Loucy (cell line): ENCODE data around the gene DGCR8.

Source experiments
- H2AFZ ChIP-seq: fragments of 200-600 bp; sonication (generic); 2 replicates; pipeline ENCODE4 v1.6.0; 2016; ENCODE audit warnings: antibody characterized with exemption, mild to moderate bottlenecking, low read length, moderate library complexity
- H3F3A ChIP-seq: fragments of 200-600 bp; 2 replicates; pipeline ENCODE4 v1.6.0; 2016; ENCODE audit warnings: antibody characterized with exemption, low read depth, mild to moderate bottlenecking
- H3K27me3 ChIP-seq: fragments of 200-600 bp; sonication (generic); 2 replicates; pipeline ENCODE4 v1.6.1; 2014; ENCODE audit warnings: low read length, mild to moderate bottlenecking; ENCODE audit not compliant: insufficient read depth, poor library complexity, severe bottlenecking
- H3K36me3 ChIP-seq: fragments of 200-600 bp; sonication (generic); 2 replicates; pipeline ENCODE4 v1.6.1; 2016; ENCODE audit warnings: low read length; ENCODE audit not compliant: insufficient read depth
- H3K4me1 ChIP-seq: fragments of 200-600 bp; sonication (generic); 2 replicates; pipeline ENCODE4 v1.5.1; 2014; ENCODE audit warnings: low read length, mild to moderate bottlenecking; ENCODE audit not compliant: insufficient read depth, poor library complexity, severe bottlenecking
- H3K4me2 ChIP-seq: fragments of 200-600 bp; sonication (generic); 2 replicates; pipeline ENCODE4 v1.6.0; 2014; ENCODE audit warnings: antibody characterized with exemption, low read length, low read depth, mild to moderate bottlenecking; ENCODE audit not compliant: poor library complexity, severe bottlenecking
- H3K4me3 ChIP-seq: fragments of 200-600 bp; sonication (generic); 2 replicates; pipeline ENCODE4 v1.5.1; 2014; ENCODE audit warnings: low read length, mild to moderate bottlenecking, mixed read lengths; ENCODE audit not compliant: poor library complexity, severe bottlenecking
- H3K79me2 ChIP-seq: fragments of 200-600 bp; sonication (generic); 2 replicates; pipeline ENCODE4 v1.6.1; 2014; ENCODE audit warnings: low read length; ENCODE audit not compliant: insufficient read depth
- H3K9ac ChIP-seq: fragments of 200-600 bp; sonication (generic); 2 replicates; pipeline ENCODE4 v1.6.0; 2014; ENCODE audit warnings: mild to moderate bottlenecking, low read depth, low read length, moderate library complexity; ENCODE audit not compliant: poor library complexity, severe bottlenecking
- H3K9me2 ChIP-seq: fragments of 200-600 bp; sonication (generic); replicated peaks from 2 replicates; pipeline ENCODE4 v1.6.1; 2016; ENCODE audit warnings: low read depth, low read length, mixed read lengths
- H3K9me3 ChIP-seq: fragments of 200-600 bp; sonication (generic); 2 replicates; pipeline ENCODE4 v1.6.1; 2014; ENCODE audit warnings: mild to moderate bottlenecking, antibody characterized with exemption, low read length, low read depth; ENCODE audit not compliant: insufficient read depth
- H4K20me1 ChIP-seq: fragments of 200-600 bp; sonication (generic); 2 replicates; pipeline ENCODE4 v1.6.0; 2014; ENCODE audit warnings: antibody characterized with exemption, low read length, mild to moderate bottlenecking; ENCODE audit not compliant: insufficient read depth, poor library complexity, severe bottlenecking
- CTCF ChIP-seq: fragments of 200-600 bp; sonication (generic); conservative IDR thresholded peaks from 2 replicates; pipeline ENCODE4 v1.5.1; 2014; ENCODE audit warnings: mild to moderate bottlenecking, antibody characterized with exemption, low read length
- EZH2phosphoT487 ChIP-seq: fragments of 200-600 bp; IDR thresholded peaks from 2 replicates; pipeline ENCODE4 v1.6.1; 2018; ENCODE audit warnings: antibody characterized with exemption, mild to moderate bottlenecking, moderate library complexity, borderline replicate concordance

The DGCR8 gene

DNA sequence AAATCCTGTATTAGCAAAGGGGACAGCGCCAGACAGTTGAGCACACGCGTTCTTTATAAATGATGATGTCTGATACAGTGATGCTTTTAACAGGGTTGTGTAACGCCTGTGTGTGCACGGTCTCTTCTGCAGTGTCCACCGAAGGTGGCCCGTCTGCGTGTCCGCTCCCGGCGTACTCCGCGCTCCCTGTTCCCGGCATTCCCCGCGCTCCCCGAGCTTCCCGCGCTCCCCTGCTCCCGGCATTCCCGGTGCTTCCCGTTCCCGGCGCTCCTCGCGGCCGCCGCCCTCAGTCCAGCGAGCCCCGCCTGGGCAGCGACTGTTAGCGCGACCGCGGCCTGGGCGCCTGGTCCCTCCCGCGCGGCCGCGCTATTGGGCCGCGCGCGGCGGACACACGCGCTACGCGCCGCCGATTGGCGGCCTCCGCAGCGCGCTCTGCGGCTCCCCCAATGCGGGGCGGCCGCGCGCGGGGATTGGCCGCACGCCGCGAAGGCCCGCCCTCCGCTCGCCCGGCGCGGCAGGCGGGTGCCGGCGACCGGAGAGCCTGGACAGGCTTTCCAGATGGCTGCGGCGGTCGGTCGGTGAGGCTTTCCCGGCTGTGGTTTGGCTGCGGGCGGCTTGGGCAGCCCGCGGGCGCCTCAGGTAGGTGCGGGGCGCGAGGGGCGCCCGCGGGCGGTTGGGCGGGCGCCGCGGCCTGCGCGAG lies at the start of gene DGCR8:
TSS of gene DGCR8 (plus strand) at position 497 of the 700 bp plus-strand sequence. CDS start 5,723 bp downstream, outside the sequence.
- TF ChIP-seq EZH2phosphoT487 (no peak), CTCF (no peak)
- H3K4me1 ChIP-seq, result peaks cover 35% of the 10 kb centered on the region

DNA sequence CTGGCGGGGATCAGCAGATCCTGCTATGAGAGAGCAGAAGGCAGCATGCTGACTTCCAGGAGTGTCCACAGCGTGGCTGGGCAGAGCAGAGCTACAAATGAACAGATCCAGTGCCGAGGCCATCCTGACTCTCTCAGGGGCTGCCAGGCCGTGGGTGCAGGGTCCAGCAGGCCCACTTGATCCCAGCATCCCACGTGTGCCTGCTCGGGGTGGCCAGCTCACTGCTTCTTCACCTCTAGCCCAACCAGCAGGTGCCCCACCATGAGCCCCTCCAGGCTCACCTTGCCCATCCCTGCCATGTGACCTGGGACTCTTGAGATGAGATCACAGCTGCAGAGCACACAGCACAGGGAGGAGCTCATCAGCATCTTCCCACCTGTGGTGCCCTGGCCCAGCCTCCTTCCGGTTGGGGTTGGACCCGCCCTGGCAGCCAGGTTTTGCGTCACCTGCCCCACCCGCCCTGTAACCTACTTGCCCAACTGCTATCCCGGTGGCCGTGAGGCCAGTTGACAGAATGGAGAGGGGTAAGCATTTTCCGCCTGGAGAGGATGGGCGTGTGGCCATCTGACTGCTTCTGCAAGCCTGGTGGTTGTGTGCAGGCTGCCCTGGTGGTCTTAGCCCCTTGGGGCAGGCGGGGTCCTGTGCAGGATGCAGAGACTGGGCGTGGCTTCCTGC lies 48.2 kb upstream of the DGCR8 start:
- Histone ChIP-seq H3K4me3 (no peak overlapping the region), H3K27me3 (no peaks in the 10 kb centered on the region), H3K4me2 (no peak overlapping the region), H3K36me3 (no peaks in the 10 kb centered on the region), H3K9me2 (no peaks in the 10 kb centered on the region), H3K9ac (no peak overlapping the region), H4K20me1 (no peaks in the 10 kb centered on the region), H3K9me3 (no peaks in the 10 kb centered on the region), H3K4me1 (peaks cover 8% of the 10 kb centered on the region), H3F3A (no peaks in the 10 kb centered on the region), H2AFZ (no peak overlapping the region), H3K79me2 (no peaks in the 10 kb centered on the region)
- TF ChIP-seq CTCF (no peak), EZH2phosphoT487 (no peak)

More for the DNA sequence above, at the start of gene DGCR8:
- H2AFZ ChIP-seq, result peak within 1 kb of the TSS; percentile 80
- H3F3A ChIP-seq, result peaks cover 5% of the 10 kb centered on the region
- H3K27me3 ChIP-seq, result peaks cover 6% of the 10 kb centered on the region
- H3K9me2 ChIP-seq, result no peaks in the 10 kb centered on the region
- peaks cover 54% of the 10 kb centered on the region for H3K79me2 ChIP-seq
- no peaks in the 10 kb centered on the region for H3K9me3 ChIP-seq
- peak within 1 kb of the TSS; percentile 79 for H3K4me2 ChIP-seq
- H3K4me3 ChIP-seq, result peak within 1 kb of the TSS; percentile 92
- no peaks in the 10 kb centered on the region for H3K36me3 ChIP-seq
- peak within 1 kb of the TSS; percentile 93 for H3K9ac ChIP-seq
- H4K20me1 ChIP-seq, result peaks cover 41% of the 10 kb centered on the region

GRCh38 chr22:20032407-20032991 lies 47.5 kb upstream of the DGCR8 start:
- Histone ChIP-seq H3K9me3 (no peaks in the 10 kb centered on the region), H2AFZ (no peak overlapping the region), H3K4me2 (no peak overlapping the region), H3K36me3 (no peaks in the 10 kb centered on the region), H3K4me1 (peaks cover 8% of the 10 kb centered on the region), H3K27me3 (no peaks in the 10 kb centered on the region), H3K4me3 (no peak overlapping the region), H3K9me2 (no peaks in the 10 kb centered on the region), H3K9ac (no peak overlapping the region), H3K79me2 (no peaks in the 10 kb centered on the region), H3F3A (no peaks in the 10 kb centered on the region), H4K20me1 (no peaks in the 10 kb centered on the region)
- no peak for TF ChIP-seq EZH2phosphoT487
- no peak for TF ChIP-seq CTCF
